Measurements from ENCODE around the gene METTL16. TPM values are rescaled to one million over a fixed set of nuclear protein-coding genes. Genes with fewer than 3 reads are reported as not detected.

METTL16 gene
- total RNA-seq, 1 donor from 2014 or later, result 20.8 TPM

DNA sequence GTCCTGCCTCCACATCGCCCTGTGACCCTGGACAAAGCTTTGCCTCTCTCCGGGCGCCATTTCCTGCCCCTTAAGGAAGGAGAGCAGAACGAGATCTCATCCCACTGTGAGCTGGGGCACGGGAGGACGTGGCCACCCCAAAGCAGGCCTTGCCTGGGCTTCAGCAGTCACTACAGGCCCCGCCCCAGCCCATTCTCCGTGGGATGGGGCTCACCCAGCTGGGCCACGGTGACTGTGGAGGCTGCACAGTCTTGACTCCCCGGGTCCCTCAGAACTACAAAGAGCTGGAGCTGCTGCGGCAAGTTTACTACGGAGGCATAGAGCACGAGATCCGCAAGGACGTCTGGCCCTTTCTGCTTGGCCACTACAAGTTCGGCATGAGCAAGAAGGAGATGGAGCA is 139.0 kb downstream of the METTL16 start:
- TF ChIP-seq CTCF (IDR thresholded peaks at IDR 0.05; ENCODE audit: borderline replicate concordance), result no peak
- Histone ChIP-seq H3K9me3 (replicated peaks) (no peaks in the 10 kb centered on the region), H3K4me3 (no peak overlapping the region), H3K36me3 (peaks cover 63% of the 10 kb centered on the region), H3K4me1 (peaks cover 25% of the 10 kb centered on the region), H3K27me3 (ENCODE audit: low read depth) (no peaks in the 10 kb centered on the region), H3K27ac (replicated peaks) (no peak overlapping the region)
- no peak for DNase-seq
- intact Hi-C loops (cut with micrococcal nuclease), result no loop called here

GRCh38 chr17:2372180-2372579 is 139.5 kb downstream of the METTL16 start:
- intact Hi-C loops (cut with micrococcal nuclease), result no loop called here
- TF ChIP-seq CTCF (IDR thresholded peaks at IDR 0.05; ENCODE audit: borderline replicate concordance), result no peak
- Histone ChIP-seq H3K4me3 (no peak overlapping the region), H3K27me3 (ENCODE audit: low read depth) (no peaks in the 10 kb centered on the region), H3K27ac (replicated peaks) (no peak overlapping the region), H3K9me3 (replicated peaks) (no peaks in the 10 kb centered on the region), H3K36me3 (peaks cover 62% of the 10 kb centered on the region), H3K4me1 (peaks cover 30% of the 10 kb centered on the region)
- DNase-seq, result no peak

- TF ChIP-seq CTCF (IDR thresholded peaks at IDR 0.05; ENCODE audit: borderline replicate concordance), result no peak
- Histone ChIP-seq H3K36me3 (peaks cover 59% of the 10 kb centered on the region), H3K4me1 (peaks cover 34% of the 10 kb centered on the region)
Observed at GRCh38 chr17:2371183-2372130, 140.2 kb downstream of the METTL16 start.

GRCh38 chr17:2370211-2370589 is 141.5 kb downstream of the METTL16 start:
- Histone ChIP-seq H3K9me3 (replicated peaks) (no peaks in the 10 kb centered on the region), H3K27ac (replicated peaks) (no peak overlapping the region), H3K4me1 (peaks cover 35% of the 10 kb centered on the region), H3K27me3 (ENCODE audit: low read depth) (no peaks in the 10 kb centered on the region), H3K4me3 (no peak overlapping the region), H3K36me3 (peaks cover 51% of the 10 kb centered on the region)
- DNase-seq, result no peak
- no peak for TF ChIP-seq CTCF (IDR thresholded peaks at IDR 0.05; ENCODE audit: borderline replicate concordance)
- intact Hi-C loops (cut with micrococcal nuclease), result no loop called here

More at GRCh38 chr17:2371183-2372130, 140.2 kb downstream of the METTL16 start:
- Histone ChIP-seq H3K27me3 (ENCODE audit: low read depth) (no peaks in the 10 kb centered on the region), H3K4me3 (no peak overlapping the region), H3K9me3 (replicated peaks) (no peaks in the 10 kb centered on the region), H3K27ac (replicated peaks) (no peak overlapping the region)
- intact Hi-C loops (cut with micrococcal nuclease), result no loop called here
- no peak for DNase-seq

DNA sequence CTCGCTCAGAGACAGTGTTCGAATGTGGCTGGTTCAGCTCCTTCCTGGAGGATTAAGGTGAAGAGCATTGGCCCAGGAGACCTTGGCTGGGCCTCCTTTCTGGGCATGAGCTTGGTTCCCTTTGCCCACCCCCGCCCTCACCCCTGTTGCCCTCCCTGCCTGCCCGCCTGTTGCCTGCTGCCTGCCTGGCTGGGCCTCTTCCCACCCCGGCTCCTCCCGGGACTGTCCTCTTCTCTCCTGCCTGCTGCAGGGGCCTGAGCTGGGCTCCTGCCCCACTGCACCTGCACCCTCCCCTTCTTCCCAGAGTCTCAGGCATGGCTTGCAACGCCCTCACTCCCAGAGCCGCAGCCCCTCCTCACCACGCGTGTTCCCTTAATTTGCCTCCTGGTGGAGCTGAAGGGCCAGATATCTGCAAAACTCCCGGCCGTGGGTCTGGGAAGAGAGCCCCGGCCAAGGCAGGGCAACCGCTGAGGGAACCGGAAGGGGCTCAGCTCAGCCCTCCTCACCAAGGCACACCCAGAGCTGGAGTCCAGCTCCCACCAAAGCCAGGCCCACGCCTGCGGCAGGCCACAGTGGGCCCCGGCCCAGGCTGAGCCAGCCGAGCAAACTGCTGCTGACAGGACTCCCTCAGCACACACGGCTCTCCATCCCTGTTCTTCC is 142.0 kb downstream of the METTL16 start:
- DNase-seq, result no peak
- H3K4me3 ChIP-seq, result no peak overlapping the region
- peaks cover 41% of the 10 kb centered on the region for H3K4me1 ChIP-seq
- H3K27ac ChIP-seq (replicated peaks), result no peak overlapping the region
- H3K36me3 ChIP-seq, result peaks cover 46% of the 10 kb centered on the region
- intact Hi-C loops (cut with micrococcal nuclease), result no loop called here
- no peaks in the 10 kb centered on the region for H3K9me3 ChIP-seq (replicated peaks)
- no peak for TF ChIP-seq CTCF (IDR thresholded peaks at IDR 0.05; ENCODE audit: borderline replicate concordance)
- H3K27me3 ChIP-seq (ENCODE audit: low read depth), result no peaks in the 10 kb centered on the region

Data from left ventricle myocardium inferior (tissue), 1 donor.